Brain microvascular endothelial cell (primary cell): ENCODE data around the gene CD53.
"Not testable (repeated sequence)": the region's sequence is repeated elsewhere in the genome, so short reads cannot be mapped to it uniquely, and the experiment has no call there.

Experiments
- DNase-seq: peaks from one replicate; pipeline ENCODE4 v3.0.0-alpha.2; 2020
- H3K27ac ChIP-seq: fragments of 250-450 bp; sonication (Bioruptor Pico); 2 replicates; pipeline ENCODE4 v1.5.1; 2020; ENCODE audit warnings: mild to moderate bottlenecking, moderate library complexity
- H3K27me3 ChIP-seq: fragments of 250-450 bp; sonication (Bioruptor Pico); replicated peaks from 2 replicates; pipeline ENCODE4 v1.5.1; 2020; ENCODE audit warnings: mild to moderate bottlenecking
- H3K36me3 ChIP-seq: fragments of 250-450 bp; sonication (Bioruptor Pico); replicated peaks from 2 replicates; pipeline ENCODE4 v1.5.1; 2020; ENCODE audit warnings: mild to moderate bottlenecking
- H3K4me3 ChIP-seq: 2 replicates; pipeline ENCODE4 v1.5.1; 2011; ENCODE audit warnings: low read depth, mild to moderate bottlenecking, control low read depth, low read length, moderate library complexity
- in situ Hi-C: cut with HindIII; loops from 2 replicates; pipeline ENCODE4 v1.10.0; 2017; ENCODE audit warnings: low sequenced_read_pairs, low pct_ligation_motif_present
- TF ChIP-seq, protein P1 (sequence below): IDR thresholded peaks from 2 replicates; pipeline ENCODE4 v1.5.1; 2011; ENCODE audit warnings: low read depth, mild to moderate bottlenecking, moderate library complexity, low read length, control low read depth, inconsistent platforms; ENCODE audit errors: missing control alignments

CD53 gene

DNA sequence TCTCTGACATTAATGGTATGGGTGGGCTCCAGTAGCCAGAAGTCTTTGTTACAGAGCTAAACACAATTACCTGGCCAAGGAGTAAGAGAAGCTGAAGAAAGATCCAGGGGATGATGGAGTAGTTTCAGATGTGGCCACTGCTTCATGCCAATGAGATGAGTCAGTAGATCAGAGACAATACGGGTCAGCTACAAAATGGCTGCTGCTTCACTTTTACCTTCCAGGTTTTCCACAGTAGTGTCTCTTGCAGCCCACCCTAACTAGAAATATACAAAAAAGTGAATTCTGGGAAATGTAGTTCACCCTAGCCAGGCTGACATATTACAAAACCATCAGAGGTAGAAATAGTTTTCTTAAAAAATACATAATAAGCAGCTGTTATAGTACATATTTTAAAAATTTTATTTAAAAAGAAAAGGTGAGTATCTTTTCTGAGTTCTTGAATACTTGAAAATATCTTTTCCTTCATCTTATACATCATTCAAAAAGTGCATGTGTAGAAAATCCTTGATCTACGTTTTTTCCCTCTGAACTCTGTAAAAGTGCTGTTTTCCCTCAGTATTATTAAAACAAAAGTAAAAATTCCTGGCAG lies 54.6 kb downstream of the CD53 start:
- Histone ChIP-seq H3K27ac (no peak overlapping the region), H3K36me3 (no peaks in the 10 kb centered on the region), H3K27me3 (no peaks in the 10 kb centered on the region), H3K4me3 (no peak overlapping the region)
- in situ Hi-C loops, result no loop called here
- DNase-seq, result no peak
- TF ChIP-seq, protein P1, sequence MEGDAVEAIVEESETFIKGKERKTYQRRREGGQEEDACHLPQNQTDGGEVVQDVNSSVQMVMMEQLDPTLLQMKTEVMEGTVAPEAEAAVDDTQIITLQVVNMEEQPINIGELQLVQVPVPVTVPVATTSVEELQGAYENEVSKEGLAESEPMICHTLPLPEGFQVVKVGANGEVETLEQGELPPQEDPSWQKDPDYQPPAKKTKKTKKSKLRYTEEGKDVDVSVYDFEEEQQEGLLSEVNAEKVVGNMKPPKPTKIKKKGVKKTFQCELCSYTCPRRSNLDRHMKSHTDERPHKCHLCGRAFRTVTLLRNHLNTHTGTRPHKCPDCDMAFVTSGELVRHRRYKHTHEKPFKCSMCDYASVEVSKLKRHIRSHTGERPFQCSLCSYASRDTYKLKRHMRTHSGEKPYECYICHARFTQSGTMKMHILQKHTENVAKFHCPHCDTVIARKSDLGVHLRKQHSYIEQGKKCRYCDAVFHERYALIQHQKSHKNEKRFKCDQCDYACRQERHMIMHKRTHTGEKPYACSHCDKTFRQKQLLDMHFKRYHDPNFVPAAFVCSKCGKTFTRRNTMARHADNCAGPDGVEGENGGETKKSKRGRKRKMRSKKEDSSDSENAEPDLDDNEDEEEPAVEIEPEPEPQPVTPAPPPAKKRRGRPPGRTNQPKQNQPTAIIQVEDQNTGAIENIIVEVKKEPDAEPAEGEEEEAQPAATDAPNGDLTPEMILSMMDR, result no peak

DNA sequence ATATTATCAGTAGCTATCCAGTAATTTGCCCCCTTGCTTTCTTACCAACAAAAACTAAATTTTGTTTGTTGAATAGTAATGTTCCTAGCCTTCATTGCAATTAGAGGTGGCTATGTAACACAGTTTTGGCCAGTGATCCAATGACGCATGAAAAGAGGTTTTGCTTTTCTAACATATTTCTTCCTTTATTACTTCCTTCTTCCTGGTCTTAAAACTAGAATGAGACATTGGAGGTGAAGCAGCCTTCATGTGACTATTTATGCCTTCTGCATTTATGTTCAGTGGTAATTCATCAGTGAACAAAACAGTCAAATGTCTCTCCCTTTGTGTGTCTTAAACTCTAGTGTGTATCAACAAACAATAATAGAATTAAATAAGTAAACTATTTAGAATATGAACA lies 55.2 kb downstream of the CD53 start:
- DNase-seq, result no peak
- Histone ChIP-seq H3K27ac (no peak overlapping the region), H3K4me3 (no peak overlapping the region), H3K27me3 (no peaks in the 10 kb centered on the region), H3K36me3 (no peaks in the 10 kb centered on the region)
- in situ Hi-C loops, result no loop called here
- TF ChIP-seq, protein P1, result no peak

DNA sequence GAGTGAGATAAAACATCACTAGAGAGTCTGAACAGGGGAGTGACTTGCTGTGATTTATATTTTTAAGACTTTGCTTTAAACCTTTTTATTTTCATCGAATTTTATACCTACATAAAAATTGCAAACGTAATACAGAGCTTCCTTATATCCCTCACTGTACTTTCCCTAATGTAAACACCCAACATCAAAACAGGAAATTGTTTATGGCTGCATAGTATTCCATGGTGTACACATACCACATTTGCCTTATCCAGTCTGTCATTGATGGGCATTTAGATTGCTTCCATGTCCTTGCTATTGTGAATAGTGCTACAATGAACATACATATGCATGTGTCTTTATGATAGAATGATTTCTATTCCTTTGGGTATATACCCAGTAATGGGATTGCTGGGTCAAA lies 56.0 kb downstream of the CD53 start:
- no peaks in the 10 kb centered on the region for H3K27me3 ChIP-seq
- in situ Hi-C loops, result no loop called here
- DNase-seq, result no peak
- TF ChIP-seq, protein P1, result no peak
- no peaks in the 10 kb centered on the region for H3K36me3 ChIP-seq
- H3K27ac ChIP-seq, result no peak overlapping the region
- H3K4me3 ChIP-seq, result no peak overlapping the region

DNA sequence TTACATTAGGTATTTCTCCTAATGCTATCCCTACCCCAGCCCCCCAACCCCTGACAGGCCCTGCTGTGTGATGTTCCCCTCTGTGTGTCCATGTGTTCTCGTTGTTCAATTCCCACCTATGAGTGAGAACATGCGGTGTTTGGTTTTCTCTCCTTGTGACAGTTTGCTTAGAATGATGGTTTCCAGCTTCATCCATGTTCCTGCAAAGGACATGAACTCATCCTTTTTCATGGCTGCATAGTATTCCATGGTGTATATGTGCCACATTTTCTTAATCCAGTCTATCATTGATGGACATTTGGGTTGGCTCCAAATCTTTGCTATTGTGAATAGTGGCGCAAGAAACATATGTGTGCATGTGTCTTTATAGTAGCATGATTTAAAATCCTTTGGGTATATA lies 58.1 kb downstream of the CD53 start:
- not testable (repeated sequence) for H3K27ac ChIP-seq, H3K36me3 ChIP-seq

DNA sequence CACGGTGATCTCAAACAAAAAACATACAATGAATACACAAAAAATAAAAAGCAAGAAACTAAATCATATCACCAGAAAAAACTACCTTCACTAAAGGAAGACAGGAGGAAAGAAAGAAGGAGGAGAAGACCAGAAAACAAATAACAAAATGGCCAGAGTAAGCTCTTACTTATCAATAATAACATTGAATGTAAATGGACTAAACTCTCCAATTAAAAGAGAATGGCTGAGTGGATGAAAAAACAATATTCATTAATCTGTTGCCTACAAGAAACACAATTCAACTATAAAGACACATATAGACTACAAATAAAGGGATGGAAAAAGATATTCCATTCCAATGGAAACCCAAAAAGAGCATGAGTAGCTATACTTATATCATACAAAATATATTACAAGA lies 63.6 kb downstream of the CD53 start:
- no peak overlapping the region for H3K27ac ChIP-seq
- H3K36me3 ChIP-seq, result no peaks in the 10 kb centered on the region
- no peaks in the 10 kb centered on the region for H3K27me3 ChIP-seq
- H3K4me3 ChIP-seq, result no peak overlapping the region
- DNase-seq, result no peak
- TF ChIP-seq, protein P1, result no peak
- in situ Hi-C loops, result no loop called here

More for the DNA sequence above, 58.1 kb downstream of the CD53 start:
- H3K27me3 ChIP-seq, DNase-seq, in situ Hi-C loops, H3K4me3 ChIP-seq: not testable (repeated sequence)

DNA sequence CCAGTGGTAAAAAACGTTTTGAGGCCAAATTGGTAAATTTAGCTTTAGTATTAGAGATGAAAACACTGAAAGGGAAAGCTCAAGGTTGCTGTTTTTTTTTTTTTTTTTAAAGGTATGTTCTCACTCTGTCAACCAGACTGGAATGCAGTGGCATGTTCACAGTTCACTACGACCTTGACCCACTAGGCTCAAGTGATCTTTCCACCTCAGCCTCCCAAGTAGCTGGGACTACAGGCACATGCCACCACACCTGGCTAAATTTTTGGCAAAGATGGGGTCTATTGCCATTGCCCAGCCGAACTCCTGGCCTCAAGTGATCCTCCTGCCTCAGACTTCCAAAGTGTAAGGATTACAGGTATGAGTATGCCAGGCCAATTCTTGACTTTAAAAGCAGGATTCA lies 71.9 kb downstream of the CD53 start:
- peaks cover 5% of the 10 kb centered on the region for H3K36me3 ChIP-seq
- DNase-seq, result no peak
- in situ Hi-C loops, result no loop called here
- TF ChIP-seq, protein P1, result no peak
- no peak overlapping the region for H3K4me3 ChIP-seq
- no peak overlapping the region for H3K27ac ChIP-seq
- H3K27me3 ChIP-seq, result no peaks in the 10 kb centered on the region
